ENCODE results near the gene PHAX. TPM values are rescaled to one million over a fixed set of nuclear protein-coding genes. Genes with fewer than 3 reads are reported as not detected.

PHAX gene
- polyA plus RNA-seq, 3 donors, result 4.8 to 37.6 (median 19.3) TPM

GRCh38 chr5:126658561-126658960, 57.8 kb downstream of the PHAX start:
- H3K4me2 ChIP-seq (replicated peaks; ENCODE audit: extremely low read depth, low read length, poor library complexity, severe bottlenecking), result no peak overlapping the region
- no peaks in the 10 kb centered on the region for H3K36me3 Mint-ChIP-seq
- H3K79me2 ChIP-seq (ENCODE audit: insufficient read depth, low read length), result no peaks in the 10 kb centered on the region
- no peak overlapping the region for H3K9ac ChIP-seq (ENCODE audit: insufficient read depth, low read length, poor library complexity, severe bottlenecking)
- H3K4me1 Mint-ChIP-seq, result peaks cover 7% of the 10 kb centered on the region
- no peak overlapping the region for H3K4me3 Mint-ChIP-seq
- WGBS (ENCODE audit: insufficient coverage), result no CpG with 5 or more reads among the region's 5 CpGs
- TF ChIP-seq CTCF (IDR thresholded peaks at IDR 0.05), result no peak
- peaks cover 6 to 9% of the 10 kb centered on the region in 2 donors for H3K4me1 ChIP-seq (ENCODE audit: control insufficient read depth in 1 of 2, insufficient read depth in 2 of 2, low read length in 2 of 2)
- H3K9me3 ChIP-seq (replicated peaks in 1 of 2; ENCODE audit: control insufficient read depth in 1 of 2, insufficient read depth in 1 of 2, low read length in 2 of 2), result no peaks in the 10 kb centered on the region
- H3K27ac ChIP-seq (ENCODE audit: low read depth in 1 of 2, low read length in 2 of 2), result no peak overlapping the region
- H3K27ac Mint-ChIP-seq, result no peak overlapping the region
- no peaks in the 10 kb centered on the region for H3K36me3 ChIP-seq (replicated peaks in 1 of 2; ENCODE audit: control insufficient read depth in 1 of 2, insufficient read depth in 2 of 2, low read length in 2 of 2)
- DNase-seq, result no peak
- peaks cover 0 to 1% (median 0%) of the 10 kb centered on the region in 7 donors for H3K9me3 Mint-ChIP-seq
- H3K4me3 ChIP-seq (replicated peaks in 1 of 3; ENCODE audit: low read depth in 2 of 3, low read length in 3 of 3), result no peak overlapping the region
- H3K27me3 Mint-ChIP-seq (ENCODE audit: low read depth in 3 of 3), result peaks cover 0 to 2% (median 0%) of the 10 kb centered on the region in 3 donors
- H4K20me1 ChIP-seq (ENCODE audit: insufficient read depth, low read length), result no peaks in the 10 kb centered on the region
- intact Hi-C loops (cut with micrococcal nuclease), result loop anchor here in 1 of 2 donors (5.0 kb wide), 1 partner anchor 654 kb away; no protein-coding TSS in a partner anchor
- H2AFZ ChIP-seq (ENCODE audit: insufficient read depth, low read depth, low read length, poor library complexity, severe bottlenecking), result no peak overlapping the region
- H3K27me3 ChIP-seq (ENCODE audit: control insufficient read depth in 2 of 2, insufficient read depth in 2 of 2, low read length in 2 of 2), result no peaks in the 10 kb centered on the region

GRCh38 chr5:126659805-126660482, 59.2 kb downstream of the PHAX start:
- TF ChIP-seq CTCF (IDR thresholded peaks at IDR 0.05), result no peak
- Histone ChIP-seq H3K27me3 (ENCODE audit: control insufficient read depth in 2 of 2, insufficient read depth in 2 of 2, low read length in 2 of 2) (no peaks in the 10 kb centered on the region), H3K4me1 (ENCODE audit: control insufficient read depth in 1 of 2, insufficient read depth in 2 of 2, low read length in 2 of 2) (peaks cover 6 to 9% of the 10 kb centered on the region in 2 donors), H3K9ac (ENCODE audit: insufficient read depth, low read length, poor library complexity, severe bottlenecking) (no peak overlapping the region), H3K4me3 (replicated peaks in 1 of 3; ENCODE audit: low read depth in 2 of 3, low read length in 3 of 3) (no peak overlapping the region), H3K36me3 (replicated peaks in 1 of 2; ENCODE audit: control insufficient read depth in 1 of 2, insufficient read depth in 2 of 2, low read length in 2 of 2) (no peaks in the 10 kb centered on the region), H2AFZ (ENCODE audit: insufficient read depth, low read depth, low read length, poor library complexity, severe bottlenecking) (peak overlapping the region; percentile 63), H4K20me1 (ENCODE audit: insufficient read depth, low read length) (no peaks in the 10 kb centered on the region), H3K4me2 (replicated peaks; ENCODE audit: extremely low read depth, low read length, poor library complexity, severe bottlenecking) (no peak overlapping the region), H3K9me3 (replicated peaks in 1 of 2; ENCODE audit: control insufficient read depth in 1 of 2, insufficient read depth in 1 of 2, low read length in 2 of 2) (no peaks in the 10 kb centered on the region), H3K79me2 (ENCODE audit: insufficient read depth, low read length) (no peaks in the 10 kb centered on the region), H3K27ac (ENCODE audit: low read depth in 1 of 2, low read length in 2 of 2) (no peak overlapping the region)
- H3K4me3 Mint-ChIP-seq, result no peak overlapping the region
- no CpG with 5 or more reads among the region's 2 CpGs for WGBS (ENCODE audit: insufficient coverage)
- H3K27me3 Mint-ChIP-seq (ENCODE audit: low read depth in 3 of 3), result peaks cover 0 to 2% (median 0%) of the 10 kb centered on the region in 3 donors
- DNase-seq, result no peak
- H3K4me1 Mint-ChIP-seq, result peaks cover 7% of the 10 kb centered on the region
- H3K9me3 Mint-ChIP-seq, result peaks cover 0 to 1% (median 0%) of the 10 kb centered on the region in 7 donors
- intact Hi-C loops (cut with micrococcal nuclease), result loop anchor here in 1 of 2 donors (5.0 kb wide), 1 partner anchor 652 kb away; no protein-coding TSS in a partner anchor
- peak overlapping the region in 3 of 7 donors; percentile 0 to 75 (median 23) for H3K27ac Mint-ChIP-seq
- H3K36me3 Mint-ChIP-seq, result no peaks in the 10 kb centered on the region
